K562 (cell line): ENCODE data around the gene LIN7A. TPM values are rescaled to one million over a fixed set of nuclear protein-coding genes. Genes with fewer than 3 reads are reported as not detected.

Source experiments
- ATAC-seq: fragments of 200-7000 bp; cut with Tn5 transposase; 3 replicates; pipeline ENCODE4 v1.9.1; 2020; ENCODE audit warnings: moderate library complexity
- BruUV-seq: library from RNA; stranded (reverse); fragments of 400-500 nt; replicated peaks from 2 replicates; lab custom pipeline; 2021; lab: Mats Ljungman, UMichigan
- CTCF ChIA-PET: fragments of 300-600 bp; formaldehyde crosslinking; extraction: SDS; loops from one replicate; lab custom pipeline; 2021; ENCODE audit warnings: low intra/inter-chr PET ratio; lab: Yijun Ruan, JAX
- POLR2A ChIA-PET: fragments of 300-600, 350-650 bp; sonication (Branson Sonifier 250); formaldehyde crosslinking; extraction: SDS; loops from one replicate; lab custom pipeline; 2021; ENCODE audit warnings: antibody characterized with exemption, inconsistent platforms; lab: Yijun Ruan, JAX
- DNase-seq, 4 experiments: peaks; one replicate each; pipeline versions ENCODE4 v3.0.0 to v3.0.0-alpha.2; 2011 to 2018; ENCODE audit warnings: low spot score in 3 of 4, mixed read lengths in 3 of 4; ENCODE audit errors: extremely low read depth in 1 of 4
- FAIRE-seq: peaks from 2 replicates; lab custom pipeline; 2011; peaks lifted over from hg19 to GRCh38; lab: Jason Lieb, UNC
- H2AFZ ChIP-seq: 2 replicates; pipeline ENCODE4 v1.6.0; 2011; ENCODE audit warnings: low read depth, low read length, control low read depth, inconsistent platforms
- H3K27ac ChIP-seq: fragments of 200-600 bp; 3 replicates; pipeline ENCODE4 v1.8.0; 2011; ENCODE audit warnings: low read depth, mild to moderate bottlenecking, control low read depth, inconsistent platforms, low read length, moderate library complexity, mixed read lengths; ENCODE audit errors: extremely low read depth
- H3K27me3 ChIP-seq, 2 experiments: fragments of 300-600 bp in 1 of 2; 2 replicates in 1 of 2; 3 replicates in 1 of 2; pipeline versions ENCODE4 v1.6.0 to v1.8.0; 2011; ENCODE audit warnings: inconsistent platforms in 2 of 2, low read length in 2 of 2, mild to moderate bottlenecking in 1 of 2, mixed read lengths in 1 of 2, moderate library complexity in 1 of 2; ENCODE audit not compliant: control insufficient read depth in 2 of 2, insufficient read depth in 2 of 2
- H3K36me3 ChIP-seq: fragments of 300-600 bp; 3 replicates; pipeline ENCODE4 v1.8.0; 2011; ENCODE audit warnings: mild to moderate bottlenecking, low read length, inconsistent platforms; ENCODE audit not compliant: control insufficient read depth, insufficient read depth
- H3K4me1 ChIP-seq, 2 experiments: fragments of 200-600 bp in 1 of 2; replicated peaks in 1 of 2; 2 replicates in 1 of 2; 3 replicates in 1 of 2; pipeline versions ENCODE4 v1.5.1 to v1.8.0; 2011; ENCODE audit warnings: inconsistent platforms in 2 of 2, low read length in 2 of 2, mild to moderate bottlenecking in 1 of 2, mixed read lengths in 1 of 2, moderate library complexity in 1 of 2; ENCODE audit not compliant: control insufficient read depth in 2 of 2, insufficient read depth in 2 of 2
- H3K4me2 ChIP-seq: 2 replicates; pipeline ENCODE4 v1.6.1; 2011; ENCODE audit warnings: low read length, control low read depth, inconsistent platforms, mixed read lengths; ENCODE audit not compliant: insufficient read depth
- H3K4me3 ChIP-seq: fragments of 200-600 bp; sonication (generic), shearing (Covaris generic); 2 replicates; pipeline ENCODE4 v1.5.1; 2016; ENCODE audit warnings: control low read depth, inconsistent platforms
- H3K79me2 ChIP-seq: fragments of 200-600 bp; 3 replicates; pipeline ENCODE4 v1.8.0; 2011; ENCODE audit warnings: low read length, inconsistent platforms; ENCODE audit not compliant: control insufficient read depth, insufficient read depth
- H3K9ac ChIP-seq, 2 experiments: 2 replicates each; pipeline versions ENCODE4 v1.6.0 to v1.6.1; 2011; ENCODE audit warnings: low read depth in 2 of 2, low read length in 2 of 2, control low read depth in 1 of 2, inconsistent platforms in 1 of 2, mild to moderate bottlenecking in 1 of 2, mixed read lengths in 1 of 2; ENCODE audit not compliant: insufficient read depth in 1 of 2
- H3K9me1 ChIP-seq: one replicate; pipeline ENCODE4 v1.6.0; 2011; ENCODE audit warnings: inconsistent platforms, mild to moderate bottlenecking, low read length, moderate library complexity; ENCODE audit not compliant: control insufficient read depth, insufficient read depth
- H3K9me3 ChIP-seq: replicated peaks from 2 replicates; pipeline ENCODE4 v1.5.1; 2011; ENCODE audit warnings: low read depth, low read length, inconsistent platforms; ENCODE audit not compliant: control insufficient read depth, insufficient read depth
- H4K20me1 ChIP-seq: replicated peaks from 2 replicates; pipeline ENCODE4 v1.6.1; 2011; ENCODE audit warnings: low read length, inconsistent platforms, mixed read lengths; ENCODE audit not compliant: control insufficient read depth, insufficient read depth
- CHD1 ChIP-seq: fragments of 200-600 bp; sonication (generic); IDR thresholded peaks from one replicate; pipeline ENCODE4 v1.6.1; 2012; ENCODE audit warnings: mild to moderate bottlenecking, moderate library complexity, low read length, inconsistent platforms
- DNMT1 ChIP-seq: fragments of 450-650 bp; IDR thresholded peaks from 2 replicates; pipeline ENCODE4 v1.6.1; 2016; ENCODE audit warnings: antibody characterized with exemption, mild to moderate bottlenecking
- ETV5 ChIP-seq: sonication (generic); formaldehyde crosslinking; IDR thresholded peaks from 2 replicates; pipeline ENCODE4 v1.4.0; 2020; ENCODE audit warnings: low read depth, mild to moderate bottlenecking, missing genetic modification reagents
- KLF10 ChIP-seq: fragments of 250-450 bp; sonication (Bioruptor Pico); IDR thresholded peaks from 2 replicates; pipeline ENCODE4 v1.6.1; 2021; ENCODE audit warnings: matching md5 sums
- MAFG ChIP-seq: fragments of 450-650 bp; conservative IDR thresholded peaks from 2 replicates; pipeline ENCODE4 v1.6.1; 2016; ENCODE audit warnings: missing genetic modification characterization, missing compliant biosample characterization
- MNT ChIP-seq, 2 experiments: fragments of 450-650 bp; conservative IDR thresholded peaks; 2 replicates each; pipeline ENCODE4 v1.6.1; 2017; ENCODE audit warnings: mild to moderate bottlenecking in 2 of 2, moderate library complexity in 2 of 2
- NUFIP1 ChIP-seq: fragments of 450-650 bp; IDR thresholded peaks from 2 replicates; pipeline ENCODE4 v1.6.1; 2018; ENCODE audit not compliant: partially characterized antibody
- PBX2 ChIP-seq, 2 experiments: IDR thresholded peaks in 1 of 2; conservative IDR thresholded peaks in 1 of 2; 2 replicates each; pipeline ENCODE4 v1.6.1; 2016; ENCODE audit warnings: low read depth in 2 of 2, mild to moderate bottlenecking in 1 of 2, missing compliant biosample characterization in 1 of 2, missing genetic modification characterization in 1 of 2, moderate library complexity in 1 of 2
- STAT5A ChIP-seq: IDR thresholded peaks from 2 replicates; pipeline ENCODE4 v1.6.1; 2012; ENCODE audit warnings: low read length, inconsistent platforms, borderline replicate concordance
- UBTF ChIP-seq, 2 experiments: IDR thresholded peaks; 2 replicates each; pipeline ENCODE4 v1.6.1; 2012; ENCODE audit warnings: improper control_type of control experiment in 2 of 2, low read depth in 2 of 2, low read length in 2 of 2, borderline replicate concordance in 1 of 2
- in situ Hi-C: fragments of 300-500 bp; cut with MboI; formaldehyde crosslinking; loops from 4 replicates; pipeline ENCODE4 v1.15.0; 2018; ENCODE audit warnings: inconsistent platforms, mixed read lengths
- intact Hi-C: fragments of 100-400 bp; cut with micrococcal nuclease; formaldehyde crosslinking; loops from 2 replicates; pipeline ENCODE4 v1.14.2; 2022
- polyA plus RNA-seq, 8 experiments: library from polyadenylated mRNA; depleted of rRNA in 4 of 8; stranded (reverse) in 5 of 8; unstranded in 3 of 8; fragments of >200 nt; fragmentation: Nextera tagmentation in 2 of 8; fragmentation: Illumina TruSeq in 1 of 8; extraction: Ambion mirVana in 2 of 8; extraction: Trizol in 1 of 8; gene quantifications; 2 replicates each; pipeline versions ENCODE4 v1.2.1 to v1.2.3, GENCODE V29; 2011 to 2014; ENCODE audit warnings: inconsistent platforms in 1 of 8, missing spikeins in 1 of 8
- total RNA-seq, 7 experiments: library from RNA; depleted of rRNA in 6 of 7; stranded (reverse); fragments of >200 nt in 6 of 7; fragmentation: Illumina TruSeq in 2 of 7; extraction: Trizol in 2 of 7; gene quantifications; 2 replicates each; pipeline versions ENCODE4 v1.2.1 to v1.2.3, GENCODE V29; 2011 to 2021; ENCODE audit warnings: low replicate concordance in 1 of 7

Gene LIN7A
- total and polyA plus RNA-seq, 9 of the 15 experiments (the other 6 are each of a cell fraction or from before 2014, with no cell fraction given) = not detected

- TF ChIP-seq KLF10 (CRISPR knock-in tag) (no peak), CHD1 (no peak), UBTF (IDR thresholded peaks at IDR 0.05; ENCODE audit: borderline replicate concordance in 1 of 2, low read depth in 2 of 2, low read length in 2 of 2) (no peak)
Measured at GRCh38 chr12:80884651-80885050, 53.1 kb downstream of the LIN7A start (continued).

- no peaks in the 10 kb centered on the region for H3K36me3 ChIP-seq
- intact Hi-C loops = no loop called here
- no peak for ATAC-seq
- POLR2A ChIA-PET = no interaction called here
- no peak overlapping the region for H3K27ac ChIP-seq
- BruUV-seq = no TSS peak
- H3K27me3 ChIP-seq = no peaks in the 10 kb centered on the region
- H2AFZ ChIP-seq = no peak overlapping the region
- CTCF ChIA-PET = no interaction called here
- H3K4me1 ChIP-seq = no peaks in the 10 kb centered on the region
- no peak overlapping the region for H3K9ac ChIP-seq
- no peaks in the 10 kb centered on the region for H4K20me1 ChIP-seq
- no peaks in the 10 kb centered on the region for H3K79me2 ChIP-seq
- H3K9me3 ChIP-seq = no peaks in the 10 kb centered on the region
- no peak overlapping the region for H3K4me3 ChIP-seq
- in situ Hi-C loops = no loop called here
- no peaks in the 10 kb centered on the region for H3K9me1 ChIP-seq
- no peak overlapping the region for H3K4me2 ChIP-seq
- FAIRE-seq = no peak
- DNase-seq = no peak
- TF ChIP-seq STAT5A = no peak
- no peak for TF ChIP-seq MAFG (tag)
- no peak for TF ChIP-seq PBX2 (CRISPR knock-in tag; IDR thresholded peaks at IDR 0.05; ENCODE audit: low read depth)
- no peak for TF ChIP-seq PBX2 (tag; conservative IDR thresholded peaks at IDR 0.05; ENCODE audit: low read depth)
- no peak for TF ChIP-seq NUFIP1
- no peak for TF ChIP-seq DNMT1
- no peak for TF ChIP-seq ETV5 (CRISPR knock-in tag)
- no peak for TF ChIP-seq MNT (conservative IDR thresholded peaks at IDR 0.05)
Measured at GRCh38 chr12:80881106-80881505, 56.6 kb downstream of the LIN7A start.
